Placental epithelial cell (primary cell): Measurements from ENCODE around the gene PTGER4. TPM values are rescaled to one million over a fixed set of nuclear protein-coding genes. Genes with fewer than 3 reads are reported as not detected.

Experiments used
- small RNA-seq: library from RNA; depleted of rRNA; stranded (forward); fragments of <200 nt; gene quantifications from one replicate; pipeline ENCODE3, GENCODE V24; 2012
- total RNA-seq: library from RNA; depleted of rRNA; stranded (reverse); fragments of >200 nt; gene quantifications from 2 replicates; pipeline ENCODE4 v1.2.3, GENCODE V29; 2012

Gene PTGER4
- 0.39 TPM in 1 of 2 replicates, not detected in the other for total RNA-seq

GRCh38 chr5:40679913-40680681 lies at the start of gene PTGER4:
Gene PTGER4, plus strand, starts transcription at chr5:40679915. Its CDS starts 1,079 bp downstream, at chr5:40680994.

Small RNA genes lying within 50 kb of the gene (small RNA-seq; reads per million reads assigned to genes)
- gene RF00092, result not detected

Other genes with a start within 250 kb of the PTGER4 start
- gene TTC33, start 76.0 kb downstream of the PTGER4 start, total RNA-seq, result 12.6 and 13.3 TPM in 2 replicates
- gene PRKAA1, start 118.5 kb downstream of the PTGER4 start, total RNA-seq, result 61.6 and 70.5 TPM in 2 replicates
- gene RPL37, start 155.3 kb downstream of the PTGER4 start, total RNA-seq, result 138 and 1,774 TPM in 2 replicates
- under 0.01 and 0.43 TPM in 2 replicates for gene CARD6, start 161.5 kb downstream of the PTGER4 start, total RNA-seq
- not detected in 2 replicates for gene C7, start 229.6 kb downstream of the PTGER4 start, total RNA-seq